ENCODE measurements around the gene MEX3B.

The MEX3B gene

DNA sequence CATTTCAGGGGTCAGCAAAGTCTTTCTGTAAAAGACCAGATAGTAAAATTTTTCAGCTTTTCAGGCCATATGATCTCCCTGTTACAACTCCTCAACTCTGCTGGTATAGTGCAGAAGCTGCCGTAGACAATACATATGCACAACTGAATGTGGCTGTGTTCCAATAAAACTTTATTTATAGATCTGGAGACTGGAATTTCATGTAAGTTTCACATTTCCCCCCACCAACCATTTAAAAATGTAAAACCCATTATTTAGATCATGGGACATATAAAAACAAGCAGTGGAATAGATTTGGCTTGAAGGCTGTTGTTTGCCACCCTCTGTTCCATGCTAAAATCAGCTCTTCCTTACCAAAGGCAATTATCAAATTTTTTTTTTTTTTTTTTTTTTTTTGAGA lies 28.8 kb upstream of the MEX3B start:
- no peak overlapping the region for H3K4me3 ChIP-seq (ENCODE audit: severe bottlenecking)
- no peak overlapping the region for H3K27ac ChIP-seq (ENCODE audit: poor library complexity, severe bottlenecking)
- TF ChIP-seq, protein P1, sequence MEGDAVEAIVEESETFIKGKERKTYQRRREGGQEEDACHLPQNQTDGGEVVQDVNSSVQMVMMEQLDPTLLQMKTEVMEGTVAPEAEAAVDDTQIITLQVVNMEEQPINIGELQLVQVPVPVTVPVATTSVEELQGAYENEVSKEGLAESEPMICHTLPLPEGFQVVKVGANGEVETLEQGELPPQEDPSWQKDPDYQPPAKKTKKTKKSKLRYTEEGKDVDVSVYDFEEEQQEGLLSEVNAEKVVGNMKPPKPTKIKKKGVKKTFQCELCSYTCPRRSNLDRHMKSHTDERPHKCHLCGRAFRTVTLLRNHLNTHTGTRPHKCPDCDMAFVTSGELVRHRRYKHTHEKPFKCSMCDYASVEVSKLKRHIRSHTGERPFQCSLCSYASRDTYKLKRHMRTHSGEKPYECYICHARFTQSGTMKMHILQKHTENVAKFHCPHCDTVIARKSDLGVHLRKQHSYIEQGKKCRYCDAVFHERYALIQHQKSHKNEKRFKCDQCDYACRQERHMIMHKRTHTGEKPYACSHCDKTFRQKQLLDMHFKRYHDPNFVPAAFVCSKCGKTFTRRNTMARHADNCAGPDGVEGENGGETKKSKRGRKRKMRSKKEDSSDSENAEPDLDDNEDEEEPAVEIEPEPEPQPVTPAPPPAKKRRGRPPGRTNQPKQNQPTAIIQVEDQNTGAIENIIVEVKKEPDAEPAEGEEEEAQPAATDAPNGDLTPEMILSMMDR (IDR thresholded peaks at IDR 0.05; ENCODE audit: poor library complexity, severe bottlenecking) = no peak
- H3K27me3 ChIP-seq (ENCODE audit: insufficient read depth, poor library complexity, severe bottlenecking) = no peaks in the 10 kb centered on the region
- ATAC-seq (ENCODE audit: low read depth) (no peak), DNase-seq (ENCODE audit: low spot score) (no peak)
- no peaks in the 10 kb centered on the region for H3K4me1 ChIP-seq (ENCODE audit: insufficient read depth, poor library complexity, severe bottlenecking)
- H3K9me3 ChIP-seq (ENCODE audit: severe bottlenecking) = no peaks in the 10 kb centered on the region
- no peaks in the 10 kb centered on the region for H3K36me3 ChIP-seq (ENCODE audit: low read depth)

DNA sequence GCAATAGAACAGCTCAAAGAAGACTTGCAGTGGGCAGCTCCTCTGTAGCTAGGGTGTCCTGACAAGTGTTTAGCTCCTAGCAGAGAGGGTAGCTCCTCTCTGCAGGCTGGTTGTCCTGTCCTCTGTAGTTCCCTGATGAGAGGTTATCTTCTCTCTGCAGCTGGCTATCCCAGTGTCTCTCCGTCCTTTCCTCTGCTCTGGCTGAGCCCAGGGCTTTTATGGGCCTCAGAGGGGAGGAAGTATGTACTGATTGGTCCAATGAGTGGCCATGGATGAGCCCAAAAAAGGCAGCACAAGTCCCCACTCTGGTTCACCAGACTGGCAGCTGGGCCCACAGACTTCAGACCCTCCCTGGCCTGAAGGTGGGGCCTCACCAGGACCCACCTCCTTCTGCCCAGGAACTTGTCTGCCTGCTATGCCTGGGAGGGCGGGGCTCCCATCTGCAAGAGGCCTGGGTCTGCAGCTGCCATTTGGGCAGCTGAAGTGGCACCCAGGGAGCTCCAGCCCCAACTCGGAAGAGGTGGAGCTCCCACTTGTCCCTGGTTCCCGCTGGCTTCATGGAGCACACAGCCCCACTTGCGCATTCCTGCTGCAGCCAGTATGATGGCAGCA lies 27.2 kb upstream of the MEX3B start:
- no peak overlapping the region for H3K27ac ChIP-seq (ENCODE audit: poor library complexity, severe bottlenecking)
- no peak for ATAC-seq (ENCODE audit: low read depth)
- TF ChIP-seq, protein P1 (IDR thresholded peaks at IDR 0.05; ENCODE audit: poor library complexity, severe bottlenecking) = no peak
- no peak for DNase-seq (ENCODE audit: low spot score)
- H3K4me3 ChIP-seq (ENCODE audit: severe bottlenecking) = no peak overlapping the region
- no peaks in the 10 kb centered on the region for H3K36me3 ChIP-seq (ENCODE audit: low read depth)
- no peaks in the 10 kb centered on the region for H3K27me3 ChIP-seq (ENCODE audit: insufficient read depth, poor library complexity, severe bottlenecking)
- H3K9me3 ChIP-seq (ENCODE audit: severe bottlenecking) = no peaks in the 10 kb centered on the region
- no peaks in the 10 kb centered on the region for H3K4me1 ChIP-seq (ENCODE audit: insufficient read depth, poor library complexity, severe bottlenecking)

DNA sequence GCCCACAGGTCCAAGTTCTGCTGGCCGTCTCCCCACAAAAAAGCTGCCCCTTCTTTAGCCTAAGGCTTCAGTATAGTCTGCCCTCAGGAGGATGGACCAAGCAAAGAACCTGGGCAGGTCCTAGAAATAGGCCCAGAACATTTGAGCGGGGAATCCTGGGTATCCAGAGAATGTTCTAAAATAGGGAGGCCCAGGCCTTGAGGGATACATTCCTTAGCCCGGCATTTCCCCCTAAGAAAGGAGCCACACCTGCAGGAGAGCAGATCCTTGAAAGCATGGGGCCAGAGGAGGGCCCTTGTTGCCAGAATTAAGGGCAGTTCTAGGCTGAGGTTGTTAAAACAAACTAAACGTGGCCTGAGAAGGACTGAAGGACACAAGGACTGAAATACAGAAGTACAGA lies 20.6 kb upstream of the MEX3B start:
- no peak overlapping the region for H3K4me3 ChIP-seq (ENCODE audit: severe bottlenecking)
- H3K27me3 ChIP-seq (ENCODE audit: insufficient read depth, poor library complexity, severe bottlenecking) = no peaks in the 10 kb centered on the region
- H3K27ac ChIP-seq (ENCODE audit: poor library complexity, severe bottlenecking) = no peak overlapping the region
- no peak for ATAC-seq (ENCODE audit: low read depth)
- TF ChIP-seq, protein P1 (IDR thresholded peaks at IDR 0.05; ENCODE audit: poor library complexity, severe bottlenecking) = no peak
- no peak for DNase-seq (ENCODE audit: low spot score)
- H3K36me3 ChIP-seq (ENCODE audit: low read depth) = no peaks in the 10 kb centered on the region
- no peaks in the 10 kb centered on the region for H3K9me3 ChIP-seq (ENCODE audit: severe bottlenecking)
- H3K4me1 ChIP-seq (ENCODE audit: insufficient read depth, poor library complexity, severe bottlenecking) = no peaks in the 10 kb centered on the region

DNA sequence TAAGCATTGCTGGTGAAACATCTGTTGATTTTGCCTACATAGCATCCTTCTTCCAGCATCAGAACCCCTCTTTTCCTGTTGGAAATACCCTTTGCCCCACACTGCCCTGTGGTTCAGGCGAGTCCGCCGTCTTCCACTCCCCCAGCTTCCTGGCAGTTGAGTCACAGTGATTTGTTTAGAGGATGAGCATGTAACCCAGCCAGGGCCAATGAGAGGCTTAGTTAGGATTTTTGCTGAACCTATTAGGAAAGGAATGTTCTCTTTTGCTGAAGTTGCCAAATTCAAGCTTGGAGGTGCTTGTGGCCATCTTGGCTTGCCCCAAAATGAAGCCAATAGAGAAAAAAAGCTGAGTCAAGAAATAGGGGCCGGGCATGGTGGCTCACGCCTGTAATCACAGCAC lies 19.0 kb upstream of the MEX3B start:
- H3K4me3 ChIP-seq (ENCODE audit: severe bottlenecking) = no peak overlapping the region
- peaks cover 8% of the 10 kb centered on the region for H3K27me3 ChIP-seq (ENCODE audit: insufficient read depth, poor library complexity, severe bottlenecking)
- no peaks in the 10 kb centered on the region for H3K9me3 ChIP-seq (ENCODE audit: severe bottlenecking)
- H3K4me1 ChIP-seq (ENCODE audit: insufficient read depth, poor library complexity, severe bottlenecking) = no peaks in the 10 kb centered on the region
- no peaks in the 10 kb centered on the region for H3K36me3 ChIP-seq (ENCODE audit: low read depth)
- TF ChIP-seq, protein P1 (IDR thresholded peaks at IDR 0.05; ENCODE audit: poor library complexity, severe bottlenecking) = no peak
- H3K27ac ChIP-seq (ENCODE audit: poor library complexity, severe bottlenecking) = no peak overlapping the region
- ATAC-seq (ENCODE audit: low read depth) (no peak), DNase-seq (ENCODE audit: low spot score) (no peak)

Measured in RWPE2 (cell line).